HepG2 (cell line): Measurements from ENCODE around the gene ZBTB17. TPM values are rescaled to one million over a fixed set of nuclear protein-coding genes. Genes with fewer than 3 reads are reported as not detected.
A peak's percentile ranks its signal among the peaks of the same experiment; 100 is the strongest.

ENCODE experiments used
- ESRRA ChIP-seq: sonication (generic); formaldehyde crosslinking; IDR thresholded peaks from 2 replicates; pipeline ENCODE4 v1.5.1; 2020; ENCODE audit warnings: mild to moderate bottlenecking, low read depth, missing genetic modification reagents
- HES4 ChIP-seq: sonication (generic); formaldehyde crosslinking; IDR thresholded peaks from 2 replicates; pipeline ENCODE4 v1.9.0; 2021; ENCODE audit warnings: mild to moderate bottlenecking, missing genetic modification reagents, borderline replicate concordance
- MTA1 ChIP-seq: sonication (generic); formaldehyde crosslinking; IDR thresholded peaks from 2 replicates; pipeline ENCODE4 v1.4.0; 2020; ENCODE audit warnings: missing genetic modification reagents, mild to moderate bottlenecking, borderline replicate concordance
- PRMT3 ChIP-seq: sonication (generic); formaldehyde crosslinking; IDR thresholded peaks from 2 replicates; pipeline ENCODE4 v1.8.1; 2022; ENCODE audit warnings: low read depth, mild to moderate bottlenecking, moderate library complexity, missing genetic modification reagents, borderline replicate concordance
- SP1 ChIP-seq, 2 experiments: fragments of 450-650 bp in 1 of 2; sonication (generic) in 1 of 2; formaldehyde crosslinking in 1 of 2; IDR thresholded peaks; 2 replicates each; pipeline versions ENCODE4 v1.4.0 to v1.6.1; 2016 to 2020; ENCODE audit warnings: missing genetic modification reagents in 1 of 2
- SRSF1 ChIP-seq: fragments of 200-400 bp; formaldehyde crosslinking; optimal IDR thresholded peaks from 2 replicates; pipeline ENCODE3; 2017; ENCODE audit warnings: mild to moderate bottlenecking, low read depth, low read length, moderate library complexity
- SRY ChIP-seq: sonication (generic); formaldehyde crosslinking; IDR thresholded peaks from 2 replicates; pipeline ENCODE4 v1.8.0; 2022; ENCODE audit warnings: mild to moderate bottlenecking, missing genetic modification reagents
- TBL1XR1 ChIP-seq: fragments of 150-350 bp; IDR thresholded peaks from 2 replicates; pipeline ENCODE4 v1.6.1; 2014; ENCODE audit warnings: borderline replicate concordance, low read length; ENCODE audit not compliant: partially characterized antibody
- ZBTB38 ChIP-seq: sonication (generic); formaldehyde crosslinking; IDR thresholded peaks from 2 replicates; pipeline ENCODE4 v1.5.1; 2020; ENCODE audit warnings: mild to moderate bottlenecking, missing genetic modification reagents
- ZNF34 ChIP-seq: sonication (generic); formaldehyde crosslinking; IDR thresholded peaks from 2 replicates; pipeline ENCODE4 v1.4.0; 2020; ENCODE audit warnings: mild to moderate bottlenecking, missing genetic modification reagents, borderline replicate concordance
- ZNF607 ChIP-seq: sonication (generic); formaldehyde crosslinking; IDR thresholded peaks from 2 replicates; pipeline ENCODE4 v1.5.1; 2020; ENCODE audit warnings: missing genetic modification reagents, mild to moderate bottlenecking, borderline replicate concordance
- ZNF788 ChIP-seq: sonication (generic); formaldehyde crosslinking; IDR thresholded peaks from 2 replicates; pipeline ENCODE4 v1.5.0; 2020; ENCODE audit warnings: mild to moderate bottlenecking, missing genetic modification reagents, borderline replicate concordance
- polyA plus RNA-seq, 8 experiments: library from polyadenylated mRNA; depleted of rRNA in 3 of 8; stranded (reverse) in 7 of 8; unstranded in 1 of 8; fragments of >200 nt; fragmentation: Illumina TruSeq in 4 of 8; extraction: Trizol in 4 of 8; gene quantifications; 2 replicates each; pipeline versions ENCODE4 v1.2.1 to v1.2.3, GENCODE V29; 2011 to 2016; ENCODE audit warnings: low read depth in 4 of 8, missing spikeins in 1 of 8, mixed read lengths in 1 of 8; ENCODE audit not compliant: insufficient read depth in 1 of 8
- total RNA-seq, 5 experiments: library from RNA; depleted of rRNA; stranded (reverse); fragments of >200 nt; fragmentation: Illumina TruSeq; extraction: Trizol; gene quantifications; 2 replicates each; pipeline ENCODE4 v1.2.3, GENCODE V29; 2016; ENCODE audit warnings: low read depth in 1 of 5
- TF ChIP-seq, protein P1 (sequence below): sonication (generic); formaldehyde crosslinking; IDR thresholded peaks from 2 replicates; pipeline ENCODE4 v1.5.1; 2020; ENCODE audit warnings: mild to moderate bottlenecking, missing genetic modification reagents, moderate library complexity
- TF ChIP-seq, protein P2 (sequence below): sonication (generic); formaldehyde crosslinking; IDR thresholded peaks from 2 replicates; pipeline ENCODE4 v1.4.0; 2020; ENCODE audit warnings: mild to moderate bottlenecking, missing genetic modification reagents
- TF ChIP-seq, protein P3 (sequence below): sonication (generic); formaldehyde crosslinking; IDR thresholded peaks from 2 replicates; pipeline ENCODE4 v1.4.0; 2020; ENCODE audit warnings: missing genetic modification reagents, mild to moderate bottlenecking, borderline replicate concordance
- TF ChIP-seq, protein P4 (sequence below): IDR thresholded peaks from 2 replicates; pipeline ENCODE4 v1.6.1; 2016; ENCODE audit warnings: low read depth, control low read depth

The ZBTB17 gene
- total and polyA plus RNA-seq, 2 of the 13 experiments (the other 11 are each of a cell fraction or from before 2014, with no cell fraction given) = 16.7 to 17.0 TPM

DNA sequence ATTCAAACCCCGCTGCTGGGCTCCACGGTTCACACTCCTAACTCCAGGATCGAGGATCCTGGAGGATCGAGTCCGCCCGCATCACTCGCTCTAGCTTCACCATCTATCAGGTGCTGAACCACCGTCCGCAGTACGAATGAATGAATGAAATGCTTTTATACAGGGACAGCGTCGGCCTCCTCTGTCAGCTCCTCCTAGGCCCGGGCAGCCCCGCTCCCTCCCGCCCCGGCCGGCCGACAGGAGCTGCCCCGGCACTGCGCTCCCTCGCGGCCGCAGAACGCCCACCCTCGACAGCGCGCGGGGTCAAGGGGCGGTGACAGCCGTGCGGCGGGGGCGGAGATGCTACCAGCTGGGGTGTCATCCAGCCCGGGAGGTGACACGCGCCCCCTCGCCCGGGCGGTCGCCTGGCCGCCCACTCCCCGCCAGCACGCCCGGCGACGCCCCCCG lies 520 bp downstream of the ZBTB17 start (continued):
- TF ChIP-seq, protein P1, sequence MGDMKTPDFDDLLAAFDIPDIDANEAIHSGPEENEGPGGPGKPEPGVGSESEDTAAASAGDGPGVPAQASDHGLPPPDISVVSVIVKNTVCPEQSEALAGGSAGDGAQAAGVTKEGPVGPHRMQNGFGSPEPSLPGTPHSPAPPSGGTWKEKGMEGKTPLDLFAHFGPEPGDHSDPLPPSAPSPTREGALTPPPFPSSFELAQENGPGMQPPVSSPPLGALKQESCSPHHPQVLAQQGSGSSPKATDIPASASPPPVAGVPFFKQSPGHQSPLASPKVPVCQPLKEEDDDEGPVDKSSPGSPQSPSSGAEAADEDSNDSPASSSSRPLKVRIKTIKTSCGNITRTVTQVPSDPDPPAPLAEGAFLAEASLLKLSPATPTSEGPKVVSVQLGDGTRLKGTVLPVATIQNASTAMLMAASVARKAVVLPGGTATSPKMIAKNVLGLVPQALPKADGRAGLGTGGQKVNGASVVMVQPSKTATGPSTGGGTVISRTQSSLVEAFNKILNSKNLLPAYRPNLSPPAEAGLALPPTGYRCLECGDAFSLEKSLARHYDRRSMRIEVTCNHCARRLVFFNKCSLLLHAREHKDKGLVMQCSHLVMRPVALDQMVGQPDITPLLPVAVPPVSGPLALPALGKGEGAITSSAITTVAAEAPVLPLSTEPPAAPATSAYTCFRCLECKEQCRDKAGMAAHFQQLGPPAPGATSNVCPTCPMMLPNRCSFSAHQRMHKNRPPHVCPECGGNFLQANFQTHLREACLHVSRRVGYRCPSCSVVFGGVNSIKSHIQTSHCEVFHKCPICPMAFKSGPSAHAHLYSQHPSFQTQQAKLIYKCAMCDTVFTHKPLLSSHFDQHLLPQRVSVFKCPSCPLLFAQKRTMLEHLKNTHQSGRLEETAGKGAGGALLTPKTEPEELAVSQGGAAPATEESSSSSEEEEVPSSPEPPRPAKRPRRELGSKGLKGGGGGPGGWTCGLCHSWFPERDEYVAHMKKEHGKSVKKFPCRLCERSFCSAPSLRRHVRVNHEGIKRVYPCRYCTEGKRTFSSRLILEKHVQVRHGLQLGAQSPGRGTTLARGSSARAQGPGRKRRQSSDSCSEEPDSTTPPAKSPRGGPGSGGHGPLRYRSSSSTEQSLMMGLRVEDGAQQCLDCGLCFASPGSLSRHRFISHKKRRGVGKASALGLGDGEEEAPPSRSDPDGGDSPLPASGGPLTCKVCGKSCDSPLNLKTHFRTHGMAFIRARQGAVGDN (CRISPR knock-in tag) = peak; percentile 70
- TF ChIP-seq, protein P2, sequence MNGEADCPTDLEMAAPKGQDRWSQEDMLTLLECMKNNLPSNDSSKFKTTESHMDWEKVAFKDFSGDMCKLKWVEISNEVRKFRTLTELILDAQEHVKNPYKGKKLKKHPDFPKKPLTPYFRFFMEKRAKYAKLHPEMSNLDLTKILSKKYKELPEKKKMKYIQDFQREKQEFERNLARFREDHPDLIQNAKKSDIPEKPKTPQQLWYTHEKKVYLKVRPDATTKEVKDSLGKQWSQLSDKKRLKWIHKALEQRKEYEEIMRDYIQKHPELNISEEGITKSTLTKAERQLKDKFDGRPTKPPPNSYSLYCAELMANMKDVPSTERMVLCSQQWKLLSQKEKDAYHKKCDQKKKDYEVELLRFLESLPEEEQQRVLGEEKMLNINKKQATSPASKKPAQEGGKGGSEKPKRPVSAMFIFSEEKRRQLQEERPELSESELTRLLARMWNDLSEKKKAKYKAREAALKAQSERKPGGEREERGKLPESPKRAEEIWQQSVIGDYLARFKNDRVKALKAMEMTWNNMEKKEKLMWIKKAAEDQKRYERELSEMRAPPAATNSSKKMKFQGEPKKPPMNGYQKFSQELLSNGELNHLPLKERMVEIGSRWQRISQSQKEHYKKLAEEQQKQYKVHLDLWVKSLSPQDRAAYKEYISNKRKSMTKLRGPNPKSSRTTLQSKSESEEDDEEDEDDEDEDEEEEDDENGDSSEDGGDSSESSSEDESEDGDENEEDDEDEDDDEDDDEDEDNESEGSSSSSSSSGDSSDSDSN (CRISPR knock-in tag) = peak; percentile 70
- TF ChIP-seq ESRRA (CRISPR knock-in tag) = 0 out of 2 replicates have a peak, but pooled peaks have one; percentile 4
- no peak for TF ChIP-seq SP1 (IDR thresholded peaks at IDR 0.05)
- TF ChIP-seq SP1 (CRISPR knock-in tag; IDR thresholded peaks at IDR 0.05) = peak; percentile 72
- 0 out of 2 replicates have a peak, but pooled peaks have one; percentile 24 for TF ChIP-seq HES4 (CRISPR knock-in tag)
- TF ChIP-seq PRMT3 (CRISPR knock-in tag) = no peak
- TF ChIP-seq TBL1XR1 = no peak
- 0 out of 2 replicates have a peak, but pooled peaks have one; percentile 1 for TF ChIP-seq MTA1 (CRISPR knock-in tag)
- 0 out of 2 replicates have a peak, but pooled peaks have one; percentile 41 for TF ChIP-seq SRY (CRISPR knock-in tag)
- TF ChIP-seq, protein P3, sequence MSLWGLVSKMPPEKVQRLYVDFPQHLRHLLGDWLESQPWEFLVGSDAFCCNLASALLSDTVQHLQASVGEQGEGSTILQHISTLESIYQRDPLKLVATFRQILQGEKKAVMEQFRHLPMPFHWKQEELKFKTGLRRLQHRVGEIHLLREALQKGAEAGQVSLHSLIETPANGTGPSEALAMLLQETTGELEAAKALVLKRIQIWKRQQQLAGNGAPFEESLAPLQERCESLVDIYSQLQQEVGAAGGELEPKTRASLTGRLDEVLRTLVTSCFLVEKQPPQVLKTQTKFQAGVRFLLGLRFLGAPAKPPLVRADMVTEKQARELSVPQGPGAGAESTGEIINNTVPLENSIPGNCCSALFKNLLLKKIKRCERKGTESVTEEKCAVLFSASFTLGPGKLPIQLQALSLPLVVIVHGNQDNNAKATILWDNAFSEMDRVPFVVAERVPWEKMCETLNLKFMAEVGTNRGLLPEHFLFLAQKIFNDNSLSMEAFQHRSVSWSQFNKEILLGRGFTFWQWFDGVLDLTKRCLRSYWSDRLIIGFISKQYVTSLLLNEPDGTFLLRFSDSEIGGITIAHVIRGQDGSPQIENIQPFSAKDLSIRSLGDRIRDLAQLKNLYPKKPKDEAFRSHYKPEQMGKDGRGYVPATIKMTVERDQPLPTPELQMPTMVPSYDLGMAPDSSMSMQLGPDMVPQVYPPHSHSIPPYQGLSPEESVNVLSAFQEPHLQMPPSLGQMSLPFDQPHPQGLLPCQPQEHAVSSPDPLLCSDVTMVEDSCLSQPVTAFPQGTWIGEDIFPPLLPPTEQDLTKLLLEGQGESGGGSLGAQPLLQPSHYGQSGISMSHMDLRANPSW = no peak
- 0 out of 2 replicates have a peak, but pooled peaks have one; percentile 29 for TF ChIP-seq ZNF788 (CRISPR knock-in tag)
- TF ChIP-seq ZBTB38 (CRISPR knock-in tag) = peak; percentile 63
- TF ChIP-seq, protein P4, sequence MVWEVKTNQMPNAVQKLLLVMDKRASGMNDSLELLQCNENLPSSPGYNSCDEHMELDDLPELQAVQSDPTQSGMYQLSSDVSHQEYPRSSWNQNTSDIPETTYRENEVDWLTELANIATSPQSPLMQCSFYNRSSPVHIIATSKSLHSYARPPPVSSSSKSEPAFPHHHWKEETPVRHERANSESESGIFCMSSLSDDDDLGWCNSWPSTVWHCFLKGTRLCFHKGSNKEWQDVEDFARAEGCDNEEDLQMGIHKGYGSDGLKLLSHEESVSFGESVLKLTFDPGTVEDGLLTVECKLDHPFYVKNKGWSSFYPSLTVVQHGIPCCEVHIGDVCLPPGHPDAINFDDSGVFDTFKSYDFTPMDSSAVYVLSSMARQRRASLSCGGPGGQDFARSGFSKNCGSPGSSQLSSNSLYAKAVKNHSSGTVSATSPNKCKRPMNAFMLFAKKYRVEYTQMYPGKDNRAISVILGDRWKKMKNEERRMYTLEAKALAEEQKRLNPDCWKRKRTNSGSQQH = 0 out of 2 replicates have a peak, but pooled peaks have one; percentile 50
- no peak for TF ChIP-seq ZNF34 (CRISPR knock-in tag)
- TF ChIP-seq SRSF1 = no peak
- TF ChIP-seq ZNF607 (CRISPR knock-in tag) = 0 out of 2 replicates have a peak, but pooled peaks have one; percentile 15
